HG02610 (cell line): ENCODE data around the gene TET1.
"Not testable (repeated sequence)": the region's sequence is repeated elsewhere in the genome, so short reads cannot be mapped to it uniquely, and the experiment has no call there.

Experiments used
- ATAC-seq: cut with Tn5 transposase; IDR thresholded peaks from one replicate; pipeline ENCODE4 v1.9.1; 2021; ENCODE audit warnings: mild to moderate bottlenecking, moderate library complexity; ENCODE audit not compliant: unreplicated experiment

TET1 gene

GRCh38 chr10:68696018-68696417 is 135.9 kb downstream of the TET1 start:
- ATAC-seq, result no peak

- no peak for ATAC-seq
Measured at GRCh38 chr10:68697106-68697505, 137.0 kb downstream of the TET1 start.

GRCh38 chr10:68700197-68700596 is 140.1 kb downstream of the TET1 start:
- ATAC-seq, result no peak

GRCh38 chr10:68705548-68705947 is 145.4 kb downstream of the TET1 start:
- ATAC-seq, result no peak

GRCh38 chr10:68708987-68709386 is 148.8 kb downstream of the TET1 start:
- ATAC-seq, result not testable (repeated sequence)

GRCh38 chr10:68713065-68713464 is 152.9 kb downstream of the TET1 start:
- not testable (repeated sequence) for ATAC-seq

GRCh38 chr10:68717435-68717834 is 157.3 kb downstream of the TET1 start:
- no peak for ATAC-seq

- ATAC-seq, result peak; percentile 99
Measured at GRCh38 chr10:68720793-68721672, 160.9 kb downstream of the TET1 start, which contains the start of gene CCAR1. CCAR1 (plus strand) TSS chr10:68721239; CDS start chr10:68722505, 1,266 bp downstream.

- peak; percentile 14 for ATAC-seq
Measured at GRCh38 chr10:68721673-68722335, 161.7 kb downstream of the TET1 start.

- no peak for ATAC-seq
Measured at GRCh38 chr10:68725016-68725415, 164.9 kb downstream of the TET1 start.

- no peak for ATAC-seq
Measured at GRCh38 chr10:68727146-68727545, 167.0 kb downstream of the TET1 start.

- no peak for ATAC-seq
Measured at GRCh38 chr10:68732651-68733050, 172.5 kb downstream of the TET1 start.

GRCh38 chr10:68734349-68734748 is 174.2 kb downstream of the TET1 start:
- ATAC-seq, result no peak

GRCh38 chr10:68735119-68735518 is 175.0 kb downstream of the TET1 start:
- ATAC-seq, result no peak

- ATAC-seq, result not testable (repeated sequence)
Measured at GRCh38 chr10:68735739-68736138, 175.6 kb downstream of the TET1 start.

- not testable (repeated sequence) for ATAC-seq
Measured at GRCh38 chr10:68740676-68741075, 180.5 kb downstream of the TET1 start.

GRCh38 chr10:68742397-68742796 is 182.3 kb downstream of the TET1 start:
- ATAC-seq, result no peak
